A549 (cell line): ENCODE results near the gene CALM3. TPM values are rescaled to one million over a fixed set of nuclear protein-coding genes. Genes with fewer than 3 reads are reported as not detected.

Experiments used
- ATAC-seq, 2 experiments: fragments of 200-7000 bp in 1 of 2; fragments of >200 bp in 1 of 2; cut with Nextera tagmentation in 1 of 2; cut with Tn5 transposase in 1 of 2; 3 replicates each; pipeline versions ENCODE4 v1.8.0 to v1.9.1; 2018 to 2020; ENCODE audit warnings: mild to moderate bottlenecking in 1 of 2, moderate library complexity in 1 of 2
- CTCF ChIA-PET: fragments of 300-600 bp; sonication (Branson Sonifier 250); formaldehyde crosslinking; extraction: SDS; loops from one replicate; lab custom pipeline; 2021; ENCODE audit warnings: antibody characterized with exemption, inconsistent platforms; lab: Yijun Ruan, JAX
- POLR2A ChIA-PET: fragments of 350-600 bp; formaldehyde crosslinking; extraction: SDS; loops from one replicate; lab custom pipeline; 2021; ENCODE audit warnings: antibody characterized with exemption, inconsistent platforms; lab: Yijun Ruan, JAX
- DNase-seq, 2 experiments: peaks; one replicate each; pipeline versions ENCODE4 v3.0.0 to v3.0.0-alpha.2; 2011 to 2016; ENCODE audit warnings: low read depth in 1 of 2, low spot score in 1 of 2
- FAIRE-seq: peaks from 2 replicates; lab custom pipeline; 2011; peaks lifted over from hg19 to GRCh38; lab: Jason Lieb, UNC
- H3K27ac ChIP-seq, 2 experiments: fragments of >200 bp; sonication (Bioruptor Twin); formaldehyde crosslinking; 3 replicates each; pipeline ENCODE4 v1.5.1; 2016 to 2017
- H3K4me1 ChIP-seq: fragments of >200 bp; sonication (Bioruptor Twin); formaldehyde crosslinking; 3 replicates; pipeline ENCODE4 v1.6.1; 2016
- H3K4me2 ChIP-seq: fragments of >200 bp; sonication (Bioruptor Twin); formaldehyde crosslinking; 3 replicates; pipeline ENCODE4 v1.6.1; 2016
- H3K4me3 ChIP-seq: fragments of >200 bp; sonication (Bioruptor Twin); formaldehyde crosslinking; 3 replicates; pipeline ENCODE4 v1.5.1; 2016
- H3K9me3 ChIP-seq: fragments of >200 bp; sonication (Bioruptor Twin); formaldehyde crosslinking; 3 replicates; pipeline ENCODE4 v1.6.1; 2016
- BCL3 ChIP-seq: fragments of >200 bp; sonication (Bioruptor Twin); formaldehyde crosslinking; IDR thresholded peaks from 3 replicates; pipeline ENCODE4 v1.6.1; 2016
- EHF ChIP-seq: fragments of 250-450 bp; sonication (Bioruptor Pico); IDR thresholded peaks from 2 replicates; pipeline ENCODE4 v1.5.0; 2020; ENCODE audit warnings: mild to moderate bottlenecking
- HDAC2 ChIP-seq: fragments of 200-600 bp; sonication (generic); IDR thresholded peaks from 2 replicates; pipeline ENCODE4 v1.6.1; 2016
- HEYL ChIP-seq: fragments of 250-450 bp; sonication (Bioruptor Pico); IDR thresholded peaks from 2 replicates; pipeline ENCODE4 v1.8.0; 2021; ENCODE audit warnings: mild to moderate bottlenecking, moderate library complexity
- HOXA7 ChIP-seq: fragments of 250-450 bp; sonication (Bioruptor Pico); IDR thresholded peaks from 2 replicates; pipeline ENCODE4 v1.5.0; 2020; ENCODE audit warnings: mild to moderate bottlenecking, moderate library complexity
- MAFK ChIP-seq: fragments of 450-650 bp; IDR thresholded peaks from 2 replicates; pipeline ENCODE4 v1.6.1; 2014; ENCODE audit not compliant: partially characterized antibody
- NR3C1 ChIP-seq: fragments of >200 bp; sonication (Bioruptor Twin); formaldehyde crosslinking; IDR thresholded peaks from 3 replicates; pipeline ENCODE4 v1.6.1; 2017
- RARB ChIP-seq: fragments of 250-450 bp; sonication (Bioruptor Pico); IDR thresholded peaks from 2 replicates; pipeline ENCODE4 v1.8.0; 2021; ENCODE audit warnings: mild to moderate bottlenecking, moderate library complexity
- RCOR1 ChIP-seq: fragments of 150-350 bp; IDR thresholded peaks from 2 replicates; pipeline ENCODE4 v1.6.1; 2014; ENCODE audit warnings: antibody characterized with exemption, low read length, low read depth
- RNF2 ChIP-seq: fragments of 200-600 bp; sonication (generic); IDR thresholded peaks from 2 replicates; pipeline ENCODE4 v1.6.1; 2016; ENCODE audit warnings: low read depth, mild to moderate bottlenecking, antibody characterized with exemption, moderate library complexity, borderline replicate concordance
- SMC3 ChIP-seq: fragments of >200 bp; sonication (Bioruptor Twin); formaldehyde crosslinking; IDR thresholded peaks from 3 replicates; pipeline ENCODE4 v1.6.1; 2018; ENCODE audit warnings: inconsistent platforms
- USF2 ChIP-seq: fragments of 450-650 bp; IDR thresholded peaks from 2 replicates; pipeline ENCODE4 v1.6.1; 2014; ENCODE audit warnings: antibody characterized with exemption
- ZFP36 ChIP-seq: fragments of 450-650 bp; IDR thresholded peaks from 2 replicates; pipeline ENCODE4 v1.6.1; 2014; ENCODE audit warnings: borderline replicate concordance; ENCODE audit not compliant: partially characterized antibody
- WGBS: methylation state at CpG from one replicate; pipeline ENCODE4 v1.1.6; 2017; ENCODE audit errors: missing lambda C conversion rate; 5-methylcytosine and 5-hydroxymethylcytosine counted together
- polyA plus RNA-seq, 4 experiments: library from polyadenylated mRNA; depleted of rRNA in 3 of 4; stranded (reverse); fragments of >200 nt; fragmentation: RNase III in 1 of 4; extraction: RNeasy Plus Mini Kit Qiagen cat#74134 plus additional on column Dnase treatment in 1 of 4; gene quantifications; 2 replicates in 3 of 4; 3 replicates in 1 of 4; pipeline ENCODE4 v1.2.3, GENCODE V29; 2011 to 2017

Gene CALM3
- polyA plus RNA-seq, 2 of the 4 experiments (the other 2 are of a cell fraction) = 303 to 548 TPM

GRCh38 chr19:46634656-46635218, 33.6 kb downstream of the CALM3 start:
- TF ChIP-seq BCL3 (no peak), RNF2 (no peak), HDAC2 (no peak)
- DNase-seq (no peak), FAIRE-seq (no peak), ATAC-seq (no peak)
- 16% methylated on average over 13 of the region's 23 CpGs for WGBS
- peak overlapping the region; percentile 48 to 69; a peak in 5 of 6 replicates for H3K27ac ChIP-seq
- H3K4me2 ChIP-seq = peak overlapping the region; percentile 100
- ChIA-PET CTCF (interaction anchor here (0.9 to 28.7 kb wide), 4 partner anchors 27 to 356 kb away, joined by 3 to 737 read pairs (median 103); partner anchors contain the start of genes CALM3 and DACT3), POLR2A (no interaction called here)
- no peaks in the 10 kb centered on the region for H3K9me3 ChIP-seq
- peaks cover 26% of the 10 kb centered on the region for H3K4me1 ChIP-seq
- H3K4me3 ChIP-seq = peak overlapping the region; percentile 53

- peak within 1 kb of the TSS; percentile 53; the same call in 1 of the 3 replicates for H3K4me3 ChIP-seq
- peaks cover 25% of the 10 kb centered on the region for H3K4me1 ChIP-seq
- no peak for FAIRE-seq
- ChIA-PET CTCF (interaction anchor here (0.7 to 28.7 kb wide), 8 partner anchors 9 to 131 kb away, joined by 3 to 737 read pairs (median 6); partner anchors contain the start of genes CALM3 and DACT3), POLR2A (no interaction called here)
- no peaks in the 10 kb centered on the region for H3K9me3 ChIP-seq
- peak within 1 kb of the TSS; percentile 100 for H3K4me2 ChIP-seq
- WGBS = 46% methylated on average over 22 of the region's 34 CpGs
- ATAC-seq = no peak
- TF ChIP-seq EHF (CRISPR knock-in tag) = no peak
- no peak for TF ChIP-seq HOXA7 (CRISPR knock-in tag)
- TF ChIP-seq ZFP36 = no peak
- TF ChIP-seq MAFK = no peak
- TF ChIP-seq NR3C1 = no peak
- TF ChIP-seq, all 56 proteins: peak for 0
- DNase-seq = no peak
- peak within 1 kb of the TSS in 1 of 2 experiments; percentile 69; a peak in 1 of 6 replicates for H3K27ac ChIP-seq
Observed at GRCh38 chr19:46635920-46636761, 35.0 kb downstream of the CALM3 start, which contains the start of gene GNG8. Gene GNG8 (minus strand): TSS chr19:46636202. CDS start chr19:46634682, 1,520 bp downstream.

DNA sequence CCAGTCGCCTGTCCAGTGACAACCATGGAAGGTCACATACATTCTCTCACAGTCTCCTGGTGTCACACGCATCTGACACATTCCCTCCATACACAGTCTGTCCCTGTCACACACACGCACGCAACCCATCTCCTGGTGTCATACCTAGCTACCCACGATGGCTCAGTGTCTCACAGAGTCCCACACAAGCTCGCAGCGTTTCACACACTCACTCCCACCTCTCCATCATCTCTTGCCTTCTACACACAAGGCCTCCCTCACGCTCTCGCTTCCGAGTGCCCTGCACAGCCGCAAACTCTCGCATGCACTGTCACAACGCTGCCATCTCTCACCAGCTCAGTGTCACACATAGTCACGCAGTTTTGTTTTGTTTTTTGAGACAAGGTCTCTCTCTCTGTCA, 36.1 kb downstream of the CALM3 start:
- no peak for ATAC-seq
- peaks cover 25% of the 10 kb centered on the region for H3K4me1 ChIP-seq
- TF ChIP-seq RCOR1 (no peak), RARB (CRISPR knock-in tag) (no peak), HEYL (CRISPR knock-in tag) (no peak), EHF (CRISPR knock-in tag) (no peak), SMC3 (no peak), USF2 (no peak)
- TF ChIP-seq, all 56 proteins: peak for 0
- DNase-seq = no peak
- no peak overlapping the region for H3K27ac ChIP-seq
- H3K9me3 ChIP-seq = no peaks in the 10 kb centered on the region
- FAIRE-seq = no peak
- 65% methylated on average over 14 of the region's 14 CpGs for WGBS
- no peak overlapping the region for H3K4me3 ChIP-seq
- POLR2A ChIA-PET = no interaction called here
- H3K4me2 ChIP-seq = no peak overlapping the region
- CTCF ChIA-PET = interaction anchor here (0.6 to 28.7 kb wide), 14 partner anchors 9 to 684 kb away, joined by 3 to 737 read pairs (median 4); partner anchors contain the start of genes CALM3 and DACT3
